K562 (cell line): ENCODE measurements around the gene GLB1L. TPM values are rescaled to one million over a fixed set of nuclear protein-coding genes. Genes with fewer than 3 reads are reported as not detected.

Experiments
- CREM ChIP-seq: IDR thresholded peaks from 2 replicates; pipeline ENCODE4 v1.6.1; 2014; ENCODE audit warnings: antibody characterized with exemption, low read depth
- CTCFL ChIP-seq: IDR thresholded peaks from 2 replicates; pipeline ENCODE4 v1.6.1; 2011; ENCODE audit warnings: borderline replicate concordance, low read depth, mild to moderate bottlenecking, moderate library complexity, low read length; ENCODE audit not compliant: insufficient read depth, poor library complexity, severe bottlenecking
- GATA2 ChIP-seq: sonication (generic); formaldehyde crosslinking; IDR thresholded peaks from 2 replicates; pipeline ENCODE4 v1.4.0; 2020; ENCODE audit warnings: mild to moderate bottlenecking, missing genetic modification reagents
- POLR2B ChIP-seq: fragments of 450-650 bp; IDR thresholded peaks from 2 replicates; pipeline ENCODE4 v1.6.1; 2018; ENCODE audit warnings: low read depth; ENCODE audit not compliant: partially characterized antibody
- TCFL5 ChIP-seq: fragments of 250-450 bp; sonication (Bioruptor Pico); conservative IDR thresholded peaks from 2 replicates; pipeline ENCODE4 v1.6.1; 2021; ENCODE audit warnings: mild to moderate bottlenecking, moderate library complexity, matching md5 sums
- ZBTB40 ChIP-seq, 2 experiments: fragments of 450-650 bp in 1 of 2; sonication (generic) in 1 of 2; formaldehyde crosslinking in 1 of 2; IDR thresholded peaks; 2 replicates each; pipeline versions ENCODE4 v1.7.1 to v1.9.0; 2016 to 2022; ENCODE audit warnings: inconsistent platforms in 1 of 2, mild to moderate bottlenecking in 1 of 2, missing genetic modification reagents in 1 of 2
- polyA plus RNA-seq, 8 experiments: library from polyadenylated mRNA; depleted of rRNA in 4 of 8; stranded (reverse) in 5 of 8; unstranded in 3 of 8; fragments of >200 nt; fragmentation: Nextera tagmentation in 2 of 8; fragmentation: Illumina TruSeq in 1 of 8; extraction: Ambion mirVana in 2 of 8; extraction: Trizol in 1 of 8; gene quantifications; 2 replicates each; pipeline versions ENCODE4 v1.2.1 to v1.2.3, GENCODE V29; 2011 to 2014; ENCODE audit warnings: inconsistent platforms in 1 of 8, missing spikeins in 1 of 8
- total RNA-seq, 7 experiments: library from RNA; depleted of rRNA in 6 of 7; stranded (reverse); fragments of >200 nt in 6 of 7; fragmentation: Illumina TruSeq in 2 of 7; extraction: Trizol in 2 of 7; gene quantifications; 2 replicates each; pipeline versions ENCODE4 v1.2.1 to v1.2.3, GENCODE V29; 2011 to 2021; ENCODE audit warnings: low replicate concordance in 1 of 7

The GLB1L gene
- total and polyA plus RNA-seq, 9 of the 15 experiments (the other 6 are each of a cell fraction or from before 2014, with no cell fraction given): 0.42 to 2.9 (median 2.5) TPM

- peak; percentile 89 for TF ChIP-seq CTCFL
- TF ChIP-seq CREM: peak; percentile 83
- TF ChIP-seq TCFL5: no peak
- TF ChIP-seq GATA2 (CRISPR knock-in tag): peak; percentile 61
- no peak for TF ChIP-seq POLR2B
- no peak for TF ChIP-seq ZBTB40 (IDR thresholded peaks at IDR 0.05)
- no peak for TF ChIP-seq ZBTB40 (CRISPR knock-in tag; IDR thresholded peaks at IDR 0.05)
These were observed 40.7 kb upstream of the GLB1L start (continued) for GRCh38 chr2:219285894-219286425.
